GM18951 (cell line): ENCODE data around the gene MYH14.
"Not testable (repeated sequence)": the region's sequence is repeated elsewhere in the genome, so short reads cannot be mapped to it uniquely, and the experiment has no call there.

Experiments
- POLR2A ChIP-seq: IDR thresholded peaks from 4 replicates; pipeline ENCODE4 v1.6.1; 2011; ENCODE audit warnings: mild to moderate bottlenecking; ENCODE audit not compliant: insufficient read length, insufficient read depth; ENCODE audit errors: extremely low read depth
- in situ Hi-C: fragments of 300-500 bp; cut with MboI; formaldehyde crosslinking; loops from one replicate; pipeline ENCODE4 v1.12.0; 2022; ENCODE audit warnings: low sequenced_read_pairs, mixed read lengths, inconsistent platforms; ENCODE audit not compliant: unreplicated experiment

The MYH14 gene

GRCh38 chr19:50223439-50223716 lies 20.0 kb downstream of the MYH14 start:
- TF ChIP-seq POLR2A = no peak
- in situ Hi-C loops = no loop called here

DNA sequence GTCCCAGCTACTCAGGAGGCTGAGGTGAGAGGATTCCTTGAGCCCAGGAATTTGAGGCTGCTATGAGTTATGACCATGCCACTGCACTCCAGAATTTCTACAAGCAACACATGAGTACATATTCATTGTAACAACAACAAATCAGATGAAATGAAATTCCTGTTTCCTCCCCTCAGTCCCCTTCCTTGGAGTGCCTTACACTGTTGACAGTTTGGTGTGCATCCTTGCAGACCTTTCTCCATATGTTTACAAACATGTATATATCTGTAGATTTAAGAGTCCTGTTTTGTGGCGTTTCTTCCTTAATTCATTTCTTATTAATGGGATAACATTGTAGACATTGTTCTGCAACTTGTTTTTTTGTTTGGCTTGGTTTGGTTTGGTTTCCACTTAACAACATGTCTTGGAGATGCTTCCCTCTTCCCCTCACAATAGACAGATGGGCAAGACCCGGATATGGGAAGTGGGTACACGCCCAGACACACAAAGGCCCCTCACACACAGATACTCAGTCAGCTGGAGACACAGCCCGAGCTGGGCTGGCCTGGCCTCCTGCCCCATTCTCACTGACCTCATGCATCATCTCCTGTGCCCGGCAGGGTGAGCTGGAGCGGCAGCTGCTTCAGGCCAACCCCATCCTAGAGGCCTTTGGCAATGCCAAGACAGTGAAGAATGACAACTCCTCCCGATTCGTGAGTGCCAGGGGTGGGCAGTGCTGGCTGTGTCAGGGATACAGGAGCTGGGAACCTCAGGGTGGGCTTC lies 21.7 kb downstream of the MYH14 start:
- TF ChIP-seq POLR2A = no peak
- in situ Hi-C loops = no loop called here

GRCh38 chr19:50226536-50226935 lies 23.1 kb downstream of the MYH14 start:
- TF ChIP-seq POLR2A = no peak

GRCh38 chr19:50228153-50228552 lies 24.7 kb downstream of the MYH14 start:
- in situ Hi-C loops = not testable (repeated sequence)

More at GRCh38 chr19:50226536-50226935, 23.1 kb downstream of the MYH14 start:
- in situ Hi-C loops = no loop called here

DNA sequence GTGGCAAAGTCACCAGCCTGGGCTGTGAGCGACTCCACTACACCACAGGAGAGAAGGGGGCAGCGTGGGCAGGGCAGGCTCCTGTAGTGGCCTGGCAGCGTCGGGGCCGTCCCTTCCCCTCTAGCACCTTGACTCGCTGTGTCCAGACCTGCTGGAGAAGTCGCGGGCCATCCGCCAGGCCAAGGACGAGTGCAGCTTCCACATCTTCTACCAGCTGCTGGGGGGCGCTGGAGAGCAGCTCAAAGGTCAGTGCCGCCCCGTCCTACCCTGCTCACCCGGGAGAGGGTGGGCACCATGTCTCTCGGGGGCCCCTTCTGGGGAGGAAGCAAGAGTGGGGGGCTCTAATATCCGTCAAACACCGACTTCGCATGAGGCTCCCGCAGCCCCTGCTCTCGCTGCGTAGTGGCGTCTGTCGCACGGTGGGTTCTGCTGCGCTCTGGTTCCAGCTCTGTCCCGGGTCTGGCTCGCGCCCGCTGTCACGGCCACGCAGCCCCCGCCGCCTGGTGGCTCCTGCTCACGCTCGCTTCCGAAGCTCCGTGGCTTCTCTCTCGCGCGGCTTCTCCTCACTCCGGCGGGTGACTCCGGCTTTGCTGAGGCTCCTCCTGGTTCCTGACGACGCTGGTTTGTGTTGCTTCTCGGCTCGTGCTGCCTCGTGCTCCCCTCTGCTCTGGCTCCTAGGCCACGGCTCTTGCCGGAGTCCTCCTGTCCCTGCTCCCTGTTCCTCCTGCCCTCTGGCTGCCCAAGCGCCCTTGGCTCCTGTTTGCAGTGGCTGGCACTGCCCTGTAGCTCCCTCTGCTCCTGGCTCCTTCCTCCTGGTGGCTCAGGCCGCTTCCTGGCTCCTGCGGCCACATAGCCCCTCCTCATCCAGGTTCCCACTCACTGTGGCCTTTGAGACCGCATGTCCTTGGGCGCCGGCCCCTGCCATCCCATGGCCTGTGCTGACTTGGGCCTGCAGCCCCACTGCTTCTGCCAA lies 27.2 kb downstream of the MYH14 start:
- in situ Hi-C loops = no loop called here
- no peak for TF ChIP-seq POLR2A

GRCh38 chr19:50231417-50231816 lies 28.0 kb downstream of the MYH14 start:
- in situ Hi-C loops = not testable (repeated sequence)

GRCh38 chr19:50231821-50232220 lies 28.4 kb downstream of the MYH14 start:
- in situ Hi-C loops = no loop called here
- no peak for TF ChIP-seq POLR2A

DNA sequence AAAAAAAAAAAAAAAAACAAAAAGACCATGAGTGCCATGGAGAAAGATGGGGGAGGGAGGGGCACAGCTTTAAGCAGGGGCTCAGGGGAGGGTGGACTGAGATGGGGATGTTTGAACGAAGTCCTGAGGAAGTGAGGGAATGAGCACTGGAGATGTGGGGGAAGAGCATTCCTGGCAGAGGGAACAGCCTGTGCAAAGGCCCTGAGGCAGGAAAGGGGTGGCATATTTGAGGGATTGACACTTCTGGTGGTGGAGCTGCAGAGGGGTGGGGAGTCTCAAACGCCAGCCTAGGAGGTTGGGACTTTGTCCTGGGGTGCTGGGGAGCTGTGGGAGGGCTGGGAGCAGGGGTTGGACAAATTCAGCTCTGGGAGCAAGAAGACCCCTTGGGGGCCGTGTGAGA lies 29.2 kb downstream of the MYH14 start:
- in situ Hi-C loops = no loop called here
- no peak for TF ChIP-seq POLR2A

DNA sequence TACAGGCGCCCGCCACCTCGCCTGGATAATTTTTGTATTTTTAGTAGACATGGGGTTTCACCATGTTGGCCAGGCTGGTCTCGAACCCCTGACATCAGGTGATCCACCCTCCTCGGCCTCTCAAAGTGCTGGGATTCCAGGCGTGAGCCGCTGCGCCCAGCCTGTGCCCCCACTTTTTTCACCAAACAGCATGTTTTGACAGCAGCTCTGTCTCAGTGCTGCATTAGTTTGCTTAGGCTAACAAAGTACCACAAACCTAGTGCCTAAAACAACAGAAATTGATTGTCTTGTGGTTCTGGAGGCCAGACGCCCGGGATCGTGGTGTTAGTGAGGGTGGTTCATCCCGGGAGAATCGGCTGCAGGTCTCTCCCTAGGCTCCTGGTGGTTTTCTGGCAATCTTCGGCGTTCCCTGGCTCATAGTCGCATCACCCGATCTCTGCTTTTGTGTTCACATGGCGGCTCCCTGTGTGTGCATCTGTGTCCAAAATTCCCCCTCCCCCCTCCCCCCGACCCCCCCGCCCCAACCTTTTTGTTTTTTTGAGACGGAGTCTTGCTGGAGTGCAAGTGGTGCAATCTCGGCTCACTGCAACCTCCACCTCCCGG lies 30.0 kb downstream of the MYH14 start:
- TF ChIP-seq POLR2A = no peak
- in situ Hi-C loops = no loop called here

DNA sequence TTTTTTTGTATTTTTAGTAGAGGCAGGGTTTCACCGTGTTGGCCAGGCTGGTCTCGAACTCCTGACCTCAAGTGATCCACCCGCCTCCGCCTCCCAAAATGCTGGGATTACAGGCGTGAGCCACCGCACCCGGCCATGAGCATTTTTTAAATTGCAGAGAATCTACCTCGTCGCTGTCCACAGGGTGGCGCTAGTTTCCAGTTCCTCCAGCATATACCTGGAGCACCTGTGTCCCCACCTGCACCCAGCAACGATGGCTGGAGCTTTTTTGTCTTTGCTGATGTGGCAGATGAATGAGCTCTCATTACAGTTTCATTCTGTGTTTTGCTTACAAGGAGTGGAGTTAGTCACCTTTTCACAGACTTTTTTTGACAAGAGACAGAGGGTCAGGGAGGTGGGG lies 34.1 kb downstream of the MYH14 start:
- in situ Hi-C loops = not testable (repeated sequence)

DNA sequence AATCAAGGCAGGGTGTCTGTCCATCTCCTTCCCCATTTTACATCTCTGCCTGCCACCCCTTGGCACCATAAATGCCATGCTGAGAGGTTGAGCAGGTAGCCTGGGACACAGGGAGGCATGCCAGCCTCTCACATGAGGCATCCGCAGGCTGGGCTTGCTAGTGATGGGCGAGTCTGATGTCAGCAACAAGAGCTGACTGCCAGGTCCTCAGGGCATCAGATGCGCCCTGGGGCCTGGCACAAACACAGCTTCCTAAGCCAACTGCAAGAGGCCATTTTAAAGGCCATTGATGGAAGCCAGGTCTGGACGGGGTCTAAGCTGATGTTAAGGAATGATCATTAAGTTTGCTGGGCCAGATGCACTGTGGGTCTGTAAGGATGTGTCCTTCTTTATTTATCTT lies 34.6 kb downstream of the MYH14 start:
- in situ Hi-C loops = no loop called here
- no peak for TF ChIP-seq POLR2A

DNA sequence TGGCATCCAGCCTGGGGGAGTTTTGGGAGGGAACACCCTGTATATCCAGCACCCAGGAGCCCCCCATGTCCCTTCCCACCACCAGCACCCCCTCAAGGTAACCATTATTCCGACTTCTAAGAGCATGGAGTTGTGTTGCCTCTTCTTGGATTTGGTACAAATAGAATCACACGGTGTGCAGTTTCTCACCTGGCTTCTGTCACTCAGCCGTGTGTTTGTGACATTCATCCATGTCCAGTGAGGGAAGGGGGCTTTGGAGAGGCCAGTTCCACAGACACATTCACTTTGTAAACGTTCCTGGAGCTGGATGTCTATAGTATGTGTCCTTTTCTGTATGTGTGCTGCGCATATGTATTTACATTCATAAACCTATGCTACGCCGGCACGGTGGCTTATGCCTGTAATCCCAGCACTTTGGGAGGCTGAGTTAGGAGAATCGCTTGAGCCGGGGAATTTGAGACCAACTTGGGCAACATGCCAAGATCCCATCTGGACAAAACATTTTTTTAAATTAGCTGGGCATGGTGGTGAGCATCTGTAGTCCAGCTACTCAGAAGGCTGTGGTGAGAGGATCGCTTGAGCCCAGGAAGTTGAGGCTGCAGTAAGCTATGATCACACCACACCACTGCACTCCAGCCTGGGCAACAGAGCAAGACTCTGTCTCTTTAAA lies 36.6 kb downstream of the MYH14 start:
- in situ Hi-C loops = no loop called here

GRCh38 chr19:50242581-50242980 lies 39.2 kb downstream of the MYH14 start:
- in situ Hi-C loops = no loop called here
- no peak for TF ChIP-seq POLR2A

More for the DNA sequence above, 36.6 kb downstream of the MYH14 start:
- no peak for TF ChIP-seq POLR2A
